Rectal smooth muscle tissue (tissue), 1 donor: ENCODE data around the gene IKZF5.

Source experiments
- H3K27ac ChIP-seq: one replicate; pipeline ENCODE4 v1.7.0; 2013; ENCODE audit warnings: low read depth, low read length, inconsistent platforms
- H3K27me3 ChIP-seq: one replicate; pipeline ENCODE4 v1.7.0; 2013; ENCODE audit warnings: low read length; ENCODE audit not compliant: control insufficient read depth, insufficient read depth
- H3K36me3 ChIP-seq: one replicate; pipeline ENCODE4 v1.7.0; 2013; ENCODE audit warnings: low read length; ENCODE audit not compliant: control insufficient read depth, insufficient read depth
- H3K4me1 ChIP-seq: one replicate; pipeline ENCODE4 v1.7.0; 2013; ENCODE audit warnings: low read length; ENCODE audit not compliant: control insufficient read depth, insufficient read depth
- H3K4me3 ChIP-seq: one replicate; pipeline ENCODE4 v1.7.0; 2013; ENCODE audit warnings: low read length
- H3K9ac ChIP-seq: one replicate; pipeline ENCODE4 v1.7.0; 2013; ENCODE audit warnings: low read length

The IKZF5 gene

DNA sequence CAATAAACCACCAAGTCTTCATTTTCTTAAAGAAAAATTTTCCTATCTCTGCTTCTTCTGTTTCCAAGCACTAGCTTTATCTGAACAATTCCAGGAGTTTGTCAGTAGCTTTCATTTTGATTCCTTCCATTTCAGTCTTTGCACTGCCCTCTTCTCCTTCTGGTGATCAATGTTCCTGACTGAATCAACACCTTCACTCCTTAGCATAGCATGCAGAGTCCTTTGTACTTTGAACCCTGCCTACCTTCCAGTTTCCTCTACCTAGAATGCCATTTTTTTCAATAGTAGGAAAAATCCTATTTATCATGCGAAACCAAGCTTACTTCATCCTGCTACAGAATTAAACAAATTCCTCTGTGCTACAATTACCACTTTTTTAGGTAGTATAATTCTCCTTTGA lies 52.7 kb downstream of the IKZF5 start:
- Histone ChIP-seq H3K36me3 (no peaks in the 10 kb centered on the region), H3K4me1 (peaks cover 4% of the 10 kb centered on the region), H3K9ac (no peak overlapping the region), H3K27ac (no peak overlapping the region), H3K27me3 (no peaks in the 10 kb centered on the region), H3K4me3 (no peak overlapping the region)

- H3K4me1 ChIP-seq: peaks cover 4% of the 10 kb centered on the region
- H3K9ac ChIP-seq: no peak overlapping the region
- no peaks in the 10 kb centered on the region for H3K27me3 ChIP-seq
- H3K36me3 ChIP-seq: no peaks in the 10 kb centered on the region
- H3K27ac ChIP-seq: no peak overlapping the region
- H3K4me3 ChIP-seq: peak overlapping the region; percentile 84
These were observed 53.9 kb downstream of the IKZF5 start for GRCh38 chr10:122954731-122955050.

GRCh38 chr10:122953902-122954730 lies 54.5 kb downstream of the IKZF5 start, which contains the start of gene C10orf88:
Gene C10orf88 (minus strand): TSS chr10:122954227. CDS start chr10:122954178, 49 bp downstream.
- Histone ChIP-seq H3K4me3 (peak within 1 kb of the TSS; percentile 84), H3K9ac (peak within 1 kb of the TSS; percentile 42), H3K36me3 (no peaks in the 10 kb centered on the region), H3K27ac (peak within 1 kb of the TSS; percentile 61), H3K4me1 (peaks cover 4% of the 10 kb centered on the region), H3K27me3 (no peaks in the 10 kb centered on the region)

DNA sequence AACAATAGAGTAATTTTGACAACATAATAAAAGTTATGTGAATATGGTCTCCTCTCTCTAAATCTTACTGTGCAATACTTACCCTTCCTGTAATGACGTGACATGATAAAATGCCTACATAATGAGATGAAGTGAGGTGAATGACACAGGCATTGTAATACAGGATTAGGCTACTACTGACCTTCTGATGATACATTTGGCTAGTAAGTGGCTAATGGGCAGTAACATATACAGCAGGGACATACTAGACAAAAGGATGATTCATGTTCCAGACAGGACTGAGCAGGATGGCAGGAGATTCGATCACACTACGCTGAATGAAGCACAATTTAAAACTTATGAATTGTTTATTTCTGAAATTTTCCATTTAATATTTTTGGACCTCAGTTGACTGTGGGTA lies 59.3 kb downstream of the IKZF5 start:
- Histone ChIP-seq H3K4me1 (peaks cover 4% of the 10 kb centered on the region), H3K9ac (no peak overlapping the region), H3K27me3 (no peaks in the 10 kb centered on the region), H3K4me3 (no peak overlapping the region), H3K27ac (no peak overlapping the region), H3K36me3 (no peaks in the 10 kb centered on the region)
